H1 (cell line): ENCODE data around the gene APAF1. TPM values are rescaled to one million over a fixed set of nuclear protein-coding genes. Genes with fewer than 3 reads are reported as not detected.

ENCODE experiments used
- CTCF ChIA-PET: fragments of 300-600 bp; sonication (Branson Sonifier 250); formaldehyde crosslinking; loops from one replicate; lab custom pipeline; 2021; ENCODE audit not compliant: partially characterized antibody; lab: Charles Lee
- POLR2A ChIA-PET: fragments of 300-600 bp; sonication (Branson Sonifier 250); formaldehyde crosslinking; loops from one replicate; lab custom pipeline; 2021; ENCODE audit warnings: inconsistent platforms; ENCODE audit not compliant: partially characterized antibody; lab: Charles Lee
- DNase-seq, 2 experiments: peaks; one replicate each; pipeline versions ENCODE4 v3.0.0 to v3.0.0-alpha.2; 2010 to 2022; ENCODE audit warnings: low spot score in 2 of 2, low read depth in 1 of 2, mixed read lengths in 1 of 2
- FAIRE-seq: peaks from 2 replicates; lab custom pipeline; 2011; peaks lifted over from hg19 to GRCh38; lab: Jason Lieb, UNC
- H2AFZ ChIP-seq: 2 replicates; pipeline ENCODE4 v1.8.1; 2012; ENCODE audit warnings: low read length, inconsistent platforms
- H2AK5ac ChIP-seq: 2 replicates; pipeline ENCODE4 v1.6.1; 2013; ENCODE audit warnings: low read depth, low read length
- H2BK120ac ChIP-seq: replicated peaks from 2 replicates; pipeline ENCODE3; 2013; ENCODE audit warnings: low read depth, low read length, inconsistent platforms
- H2BK12ac ChIP-seq: 2 replicates; pipeline ENCODE4 v1.6.1; 2013; ENCODE audit warnings: low read depth, low read length
- H2BK15ac ChIP-seq: 2 replicates; pipeline ENCODE4 v1.6.1; 2013; ENCODE audit warnings: low read length
- H2BK20ac ChIP-seq: 2 replicates; pipeline ENCODE4 v1.6.1; 2013; ENCODE audit warnings: low read length
- H2BK5ac ChIP-seq: 2 replicates; pipeline ENCODE4 v1.6.1; 2013; ENCODE audit warnings: low read depth, low read length
- H3K14ac ChIP-seq: 2 replicates; pipeline ENCODE4 v1.6.1; 2013; ENCODE audit warnings: inconsistent platforms; ENCODE audit not compliant: insufficient read length
- H3K18ac ChIP-seq: 2 replicates; pipeline ENCODE4 v1.6.1; 2013; ENCODE audit warnings: low read length; ENCODE audit errors: extremely low read depth
- H3K23ac ChIP-seq: 2 replicates; pipeline ENCODE4 v1.6.1; 2013; ENCODE audit warnings: inconsistent platforms; ENCODE audit not compliant: insufficient read length
- H3K23me2 ChIP-seq: 2 replicates; pipeline ENCODE4 v1.6.1; 2013; ENCODE audit warnings: low read depth, low read length
- H3K27ac ChIP-seq: 2 replicates; pipeline ENCODE4 v1.6.1; 2011; ENCODE audit warnings: low read depth, low read length, inconsistent platforms
- H3K27me3 ChIP-seq, 4 experiments: replicated peaks in 1 of 4; 1 replicate in 1 of 4; 2 replicates in 3 of 4; pipeline versions ENCODE4 v1.6.1 to v1.8.1; 2011 to 2013; ENCODE audit warnings: low read length in 3 of 4, mild to moderate bottlenecking in 3 of 4, inconsistent platforms in 2 of 4, mixed read lengths in 2 of 4, moderate library complexity in 1 of 4; ENCODE audit not compliant: control insufficient read depth in 3 of 4, insufficient read depth in 3 of 4; ENCODE audit errors: extremely low read depth in 1 of 4
- H3K36me3 ChIP-seq, 4 experiments: 2 replicates each; pipeline versions ENCODE4 v1.6.1 to v1.8.1; 2011 to 2013; ENCODE audit warnings: mild to moderate bottlenecking in 4 of 4, low read length in 3 of 4, moderate library complexity in 2 of 4, control low read depth in 1 of 4, inconsistent platforms in 1 of 4; ENCODE audit not compliant: insufficient read depth in 4 of 4, control insufficient read depth in 2 of 4
- H3K4ac ChIP-seq: replicated peaks from 2 replicates; pipeline ENCODE3; 2013; ENCODE audit warnings: low read length, low read depth, mixed read lengths, inconsistent platforms; ENCODE audit not compliant: insufficient read length
- H3K4me1 ChIP-seq, 4 experiments: replicated peaks in 1 of 4; 1 replicate in 1 of 4; 2 replicates in 3 of 4; pipeline versions ENCODE4 v1.6.1 to v1.8.1; 2011 to 2013; ENCODE audit warnings: low read length in 3 of 4, inconsistent platforms in 2 of 4, mixed read lengths in 1 of 4; ENCODE audit not compliant: insufficient read depth in 4 of 4, control insufficient read depth in 3 of 4
- H3K4me2 ChIP-seq, 2 experiments: 2 replicates each; pipeline versions ENCODE4 v1.6.1 to v1.8.1; 2011 to 2013; ENCODE audit warnings: low read depth in 2 of 2, low read length in 2 of 2, control low read depth in 1 of 2, inconsistent platforms in 1 of 2, mild to moderate bottlenecking in 1 of 2; ENCODE audit not compliant: insufficient read depth in 1 of 2
- H3K4me3 ChIP-seq, 4 experiments: fragments of 200-600, 300-600 bp in 1 of 4; sonication (generic), shearing (Covaris generic), sonication (Bioruptor Twin) in 1 of 4; 2 replicates each; pipeline versions ENCODE4 v1.5.1 to v1.8.1; 2011 to 2016; ENCODE audit warnings: low read length in 4 of 4, low read depth in 3 of 4, control low read depth in 2 of 4, inconsistent platforms in 2 of 4, mild to moderate bottlenecking in 2 of 4, mixed read lengths in 1 of 4, moderate library complexity in 1 of 4; ENCODE audit not compliant: insufficient read depth in 2 of 4; ENCODE audit errors: extremely low read depth in 1 of 4
- H3K56ac ChIP-seq: replicated peaks from 2 replicates; pipeline ENCODE3; 2013; ENCODE audit warnings: low read depth, mild to moderate bottlenecking, mixed read lengths, low read length, inconsistent platforms; ENCODE audit not compliant: insufficient read length
- H3K79me1 ChIP-seq: 2 replicates; pipeline ENCODE4 v1.6.1; 2013; ENCODE audit warnings: low read depth, low read length, control low read depth
- H3K79me2 ChIP-seq, 2 experiments: 2 replicates each; pipeline versions ENCODE4 v1.6.1 to v1.8.1; 2012 to 2013; ENCODE audit warnings: low read length in 2 of 2, mild to moderate bottlenecking in 2 of 2, inconsistent platforms in 1 of 2; ENCODE audit not compliant: insufficient read depth in 2 of 2, control insufficient read depth in 1 of 2
- H3K9ac ChIP-seq, 4 experiments: replicated peaks in 1 of 4; 1 replicate in 1 of 4; 2 replicates in 3 of 4; pipeline versions ENCODE4 v1.6.1 to v1.8.1; 2011 to 2013; ENCODE audit warnings: low read depth in 3 of 4, low read length in 3 of 4, control low read depth in 2 of 4, mild to moderate bottlenecking in 2 of 4, moderate library complexity in 2 of 4, inconsistent platforms in 1 of 4; ENCODE audit errors: extremely low read depth in 1 of 4
- H3K9me3 ChIP-seq, 2 experiments: 2 replicates each; pipeline versions ENCODE4 v1.6.1 to v1.8.1; 2012 to 2013; ENCODE audit warnings: mild to moderate bottlenecking in 2 of 2, moderate library complexity in 2 of 2, control low read depth in 1 of 2, inconsistent platforms in 1 of 2, low read depth in 1 of 2, low read length in 1 of 2, mixed read lengths in 1 of 2; ENCODE audit not compliant: insufficient read depth in 2 of 2
- H4K20me1 ChIP-seq, 2 experiments: replicated peaks in 1 of 2; 2 replicates each; pipeline versions ENCODE3 to v1.8.1; 2011 to 2013; ENCODE audit warnings: inconsistent platforms in 2 of 2, low read length in 2 of 2, mild to moderate bottlenecking in 1 of 2; ENCODE audit not compliant: insufficient read depth in 2 of 2, control insufficient read depth in 1 of 2
- H4K5ac ChIP-seq: 2 replicates; pipeline ENCODE4 v1.6.1; 2013; ENCODE audit warnings: low read length, low read depth, mixed read lengths, inconsistent platforms; ENCODE audit not compliant: insufficient read length
- H4K8ac ChIP-seq: 2 replicates; pipeline ENCODE4 v1.8.0; 2013; ENCODE audit warnings: mild to moderate bottlenecking, moderate library complexity, low read length, inconsistent platforms; ENCODE audit not compliant: insufficient read depth; ENCODE audit errors: extremely low read depth
- H4K91ac ChIP-seq: replicated peaks from 2 replicates; pipeline ENCODE3; 2013; ENCODE audit warnings: low read length, mixed read lengths, inconsistent platforms; ENCODE audit not compliant: insufficient read length
- ATF2 ChIP-seq: IDR thresholded peaks from 2 replicates; pipeline ENCODE4 v1.6.1; 2012; ENCODE audit warnings: low read length, inconsistent platforms
- CBX5 ChIP-seq: fragments of 300-800, 300-1000 bp; sonication (generic); IDR thresholded peaks from 2 replicates; pipeline ENCODE4 v1.7.1; 2016; ENCODE audit warnings: antibody characterized with exemption, low read length, low read depth
- EP300 ChIP-seq, 2 experiments: IDR thresholded peaks; 1 replicate in 1 of 2; 2 replicates in 1 of 2; pipeline ENCODE4 v1.6.1; 2011 to 2012; ENCODE audit warnings: low read depth in 2 of 2, low read length in 2 of 2, mild to moderate bottlenecking in 2 of 2, borderline replicate concordance in 1 of 2, inconsistent platforms in 1 of 2, moderate library complexity in 1 of 2
- FOSL1 ChIP-seq: IDR thresholded peaks from 2 replicates; pipeline ENCODE4 v1.6.1; 2011; ENCODE audit warnings: mild to moderate bottlenecking, low read depth, low read length, moderate library complexity; ENCODE audit not compliant: insufficient read depth
- HDAC2 ChIP-seq, 2 experiments: fragments of 300-600 bp in 1 of 2; sonication (generic) in 1 of 2; IDR thresholded peaks; 2 replicates each; pipeline ENCODE4 v1.6.1; 2011 to 2012; ENCODE audit warnings: low read depth in 2 of 2, low read length in 2 of 2, mild to moderate bottlenecking in 2 of 2, moderate library complexity in 2 of 2, borderline replicate concordance in 1 of 2, inconsistent platforms in 1 of 2
- JUN ChIP-seq: IDR thresholded peaks from 2 replicates; pipeline ENCODE4 v1.6.1; 2011; ENCODE audit warnings: low read depth, mild to moderate bottlenecking, improper control_type of control experiment, low read length
- NRF1 ChIP-seq: IDR thresholded peaks from 2 replicates; pipeline ENCODE4 v1.6.1; 2011; ENCODE audit warnings: mild to moderate bottlenecking, low read depth, low read length, improper control_type of control experiment
- RXRA ChIP-seq: IDR thresholded peaks from 2 replicates; pipeline ENCODE4 v1.6.1; 2011; ENCODE audit warnings: low read depth, mild to moderate bottlenecking, low read length, moderate library complexity; ENCODE audit not compliant: insufficient read depth
- SIRT6 ChIP-seq: IDR thresholded peaks from one replicate; pipeline ENCODE4 v1.7.1; 2012; ENCODE audit warnings: low read length, inconsistent platforms
- SRF ChIP-seq: IDR thresholded peaks from 2 replicates; pipeline ENCODE4 v1.6.1; 2011; ENCODE audit warnings: mild to moderate bottlenecking, low read depth, low read length, moderate library complexity
- SUZ12 ChIP-seq: fragments of 200-600 bp; sonication (generic); IDR thresholded peaks from 2 replicates; pipeline ENCODE4 v1.6.1; 2012; ENCODE audit warnings: mild to moderate bottlenecking, inconsistent platforms, low read length, moderate library complexity, mixed read lengths
- TCF12 ChIP-seq: IDR thresholded peaks from 2 replicates; pipeline ENCODE4 v1.6.1; 2011; ENCODE audit warnings: low read depth, mild to moderate bottlenecking, low read length
- TEAD4 ChIP-seq: IDR thresholded peaks from 2 replicates; pipeline ENCODE4 v1.6.1; 2012; ENCODE audit warnings: low read depth, low read length, inconsistent platforms, mixed read lengths
- WGBS, 2 experiments: shearing (Covaris generic) in 1 of 2; methylation state at CpG; one replicate each; pipeline versions ENCODE4 v1.1.6 to v1.1.7; 2013 to 2015; ENCODE audit warnings: low lambda C conversion rate in 2 of 2, mixed read lengths in 2 of 2, inconsistent platforms in 1 of 2, low coverage in 1 of 2, missing lambda C conversion rate in 1 of 2; ENCODE audit not compliant: insufficient replicate concordance in 2 of 2, insufficient coverage in 1 of 2, insufficient read length in 1 of 2; ENCODE audit errors: extremely low coverage in 1 of 2, missing lambda C conversion rate in 1 of 2; 5-methylcytosine and 5-hydroxymethylcytosine counted together
- polyA plus RNA-seq, 7 experiments: library from polyadenylated mRNA; depleted of rRNA in 3 of 7; stranded (reverse) in 5 of 7; unstranded in 2 of 7; fragments of >200 nt in 5 of 7; fragments of 200-250 nt in 2 of 7; gene quantifications; 1 replicate in 5 of 7; 2 replicates in 1 of 7; 4 replicates in 1 of 7; pipeline versions ENCODE4 v1.2.1 to v1.2.3, GENCODE V29; 2011 to 2013; ENCODE audit warnings: missing spikeins in 2 of 7, mixed read lengths in 2 of 7
- total RNA-seq: library from RNA; stranded (reverse); fragmentation: NEBNext Ultra II Directional; extraction: Animal tissue kit (Norgen Biotek cat#: 25700); gene quantifications from 2 replicates; pipeline ENCODE4 v1.2.1, GENCODE V29; 2021

The APAF1 gene
- total and polyA plus RNA-seq, 2 of the 8 experiments (the other 6 are each of a cell fraction or from before 2014, with no cell fraction given), result 4.7 to 22.6 TPM

GRCh38 chr12:98744680-98745079 lies 99.6 kb downstream of the APAF1 start:
- no peak overlapping the region for H4K91ac ChIP-seq
- H3K14ac ChIP-seq, result no peak overlapping the region
- H2BK120ac ChIP-seq, result no peak overlapping the region
- H3K56ac ChIP-seq, result no peak overlapping the region
- DNase-seq, result no peak
- no peak overlapping the region for H3K23ac ChIP-seq
- no peaks in the 10 kb centered on the region for H3K79me2 ChIP-seq
- no peak overlapping the region for H3K4ac ChIP-seq
- no peak overlapping the region for H2AFZ ChIP-seq
- peaks cover 0 to 12% (median 3%) of the 10 kb centered on the region in 4 experiments; a peak in 5 of 7 replicates for H3K4me1 ChIP-seq
- no peak overlapping the region for H3K27ac ChIP-seq
- H4K20me1 ChIP-seq, result no peaks in the 10 kb centered on the region
- H3K79me1 ChIP-seq, result no peaks in the 10 kb centered on the region; the same call in none of the 2 replicates
- no peak for TF ChIP-seq CBX5
- TF ChIP-seq JUN, result no peak
- no peak for TF ChIP-seq NRF1
- no peak for TF ChIP-seq ATF2
- TF ChIP-seq SUZ12, result no peak
- TF ChIP-seq TCF12, result no peak
- TF ChIP-seq SRF, result no peak
- no peak for TF ChIP-seq RXRA
- TF ChIP-seq HDAC2 (IDR thresholded peaks at IDR 0.05; ENCODE audit: borderline replicate concordance in 1 of 2, low read depth in 2 of 2, low read length in 2 of 2), result no peak
- TF ChIP-seq SIRT6, result no peak
- TF ChIP-seq FOSL1, result no peak
- no peak for TF ChIP-seq TEAD4
- TF ChIP-seq EP300 (IDR thresholded peaks at IDR 0.05; ENCODE audit: borderline replicate concordance in 1 of 2, low read depth in 2 of 2, low read length in 2 of 2), result no peak
- H3K4me3 ChIP-seq, result no peak overlapping the region
- FAIRE-seq, result no peak
- no peaks in the 10 kb centered on the region for H3K9me3 ChIP-seq
- H3K9ac ChIP-seq, result no peak overlapping the region
- no peaks in the 10 kb centered on the region for H3K23me2 ChIP-seq
- POLR2A ChIA-PET, result no interaction called here
- no peak overlapping the region for H3K18ac ChIP-seq
- H4K5ac ChIP-seq, result no peak overlapping the region
- no peak overlapping the region for H2BK20ac ChIP-seq
- no peak overlapping the region; a peak in 1 of 4 replicates for H3K4me2 ChIP-seq
- peaks cover 0 to 12% (median 7%) of the 10 kb centered on the region in 4 experiments; a peak in 5 of 7 replicates for H3K27me3 ChIP-seq
- no peak overlapping the region for H2BK15ac ChIP-seq
- CTCF ChIA-PET, result no interaction called here
- H2BK12ac ChIP-seq, result no peak overlapping the region
- WGBS, 2 experiments, result 91% methylated on average over 3 of the region's 3 CpGs; no CpG with 5 or more reads in 1 of the 2 experiments
- no peak overlapping the region for H4K8ac ChIP-seq
- H2AK5ac ChIP-seq, result no peak overlapping the region
- H3K36me3 ChIP-seq, result no peaks in the 10 kb centered on the region
- H2BK5ac ChIP-seq, result no peak overlapping the region
